KOPT-K1 (cell line): ENCODE data around the gene PSG3.
"Not testable (repeated sequence)": the region's sequence is repeated elsewhere in the genome, so short reads cannot be mapped to it uniquely, and the experiment has no call there.

Experiments used
- H3K27ac ChIP-seq: fragments of 200-600 bp; sonication (generic); 2 replicates; pipeline ENCODE4 v1.5.1; 2016; ENCODE audit warnings: antibody characterized with exemption, mild to moderate bottlenecking, low read depth, low read length; ENCODE audit not compliant: poor library complexity, severe bottlenecking
- H3K36me3 ChIP-seq: fragments of 200-600 bp; sonication (generic); 2 replicates; pipeline ENCODE4 v1.5.1; 2017; ENCODE audit warnings: antibody characterized with exemption, mild to moderate bottlenecking, low read length, moderate library complexity; ENCODE audit not compliant: insufficient read depth
- H3K9me3 ChIP-seq: fragments of 200-600 bp; sonication (generic); 2 replicates; pipeline ENCODE4 v1.5.1; 2017; ENCODE audit warnings: antibody characterized with exemption, low read length, mild to moderate bottlenecking; ENCODE audit not compliant: insufficient read depth, poor library complexity, severe bottlenecking

The PSG3 gene

GRCh38 chr19:42740381-42740780 lies at the start of gene PSG3:
PSG3 (minus strand) TSS chr19:42740481; CDS start chr19:42740384, 97 bp downstream.
- H3K27ac ChIP-seq, H3K36me3 ChIP-seq, H3K9me3 ChIP-seq: not testable (repeated sequence)

- H3K9me3 ChIP-seq, H3K27ac ChIP-seq, H3K36me3 ChIP-seq: not testable (repeated sequence)
Observed at GRCh38 chr19:42788766-42789165, 48.5 kb upstream of the PSG3 start.

GRCh38 chr19:42787766-42788165 lies 47.5 kb upstream of the PSG3 start:
- not testable (repeated sequence) for H3K27ac ChIP-seq, H3K9me3 ChIP-seq, H3K36me3 ChIP-seq

- not testable (repeated sequence) for H3K27ac ChIP-seq, H3K36me3 ChIP-seq, H3K9me3 ChIP-seq
Observed at GRCh38 chr19:42776750-42777612, 36.7 kb upstream of the PSG3 start.

GRCh38 chr19:42774510-42775158 lies 34.4 kb upstream of the PSG3 start:
- not testable (repeated sequence) for H3K27ac ChIP-seq, H3K36me3 ChIP-seq, H3K9me3 ChIP-seq

- not testable (repeated sequence) for H3K36me3 ChIP-seq, H3K27ac ChIP-seq, H3K9me3 ChIP-seq
Observed at GRCh38 chr19:42767319-42767718, 27.0 kb upstream of the PSG3 start.

GRCh38 chr19:42766871-42767270 lies 26.6 kb upstream of the PSG3 start:
- H3K27ac ChIP-seq, H3K36me3 ChIP-seq, H3K9me3 ChIP-seq: not testable (repeated sequence)

- Histone ChIP-seq H3K36me3 (no peaks in the 10 kb centered on the region), H3K9me3 (no peaks in the 10 kb centered on the region), H3K27ac (no peak overlapping the region)
Observed at GRCh38 chr19:42764836-42765235, 24.6 kb upstream of the PSG3 start.

- Histone ChIP-seq H3K9me3 (no peaks in the 10 kb centered on the region), H3K36me3 (no peaks in the 10 kb centered on the region), H3K27ac (no peak overlapping the region)
Observed at GRCh38 chr19:42762789-42763188, 22.5 kb upstream of the PSG3 start.

- H3K9me3 ChIP-seq, H3K36me3 ChIP-seq, H3K27ac ChIP-seq: not testable (repeated sequence)
Observed at GRCh38 chr19:42761924-42762295, 21.6 kb upstream of the PSG3 start.

GRCh38 chr19:42760954-42761923 lies 21.0 kb upstream of the PSG3 start:
- H3K36me3 ChIP-seq, H3K9me3 ChIP-seq, H3K27ac ChIP-seq: not testable (repeated sequence)

- not testable (repeated sequence) for H3K27ac ChIP-seq, H3K9me3 ChIP-seq, H3K36me3 ChIP-seq
Observed at GRCh38 chr19:42758667-42759066, 18.4 kb upstream of the PSG3 start.

GRCh38 chr19:42752246-42752645 lies 12.0 kb upstream of the PSG3 start:
- not testable (repeated sequence) for H3K27ac ChIP-seq, H3K36me3 ChIP-seq

GRCh38 chr19:42741726-42742607 lies 1.7 kb upstream of the PSG3 start:
- not testable (repeated sequence) for H3K36me3 ChIP-seq, H3K27ac ChIP-seq, H3K9me3 ChIP-seq

More at GRCh38 chr19:42752246-42752645, 12.0 kb upstream of the PSG3 start:
- not testable (repeated sequence) for H3K9me3 ChIP-seq
